Measurements from ENCODE around the gene UTP14C. TPM values are rescaled to one million over a fixed set of nuclear protein-coding genes. Genes with fewer than 3 reads are reported as not detected.

UTP14C gene
- total and polyA plus RNA-seq, 2 donors (not counting 1 experiment from before 2014, with no cell fraction given) = 1.9 to 14.9 TPM

DNA sequence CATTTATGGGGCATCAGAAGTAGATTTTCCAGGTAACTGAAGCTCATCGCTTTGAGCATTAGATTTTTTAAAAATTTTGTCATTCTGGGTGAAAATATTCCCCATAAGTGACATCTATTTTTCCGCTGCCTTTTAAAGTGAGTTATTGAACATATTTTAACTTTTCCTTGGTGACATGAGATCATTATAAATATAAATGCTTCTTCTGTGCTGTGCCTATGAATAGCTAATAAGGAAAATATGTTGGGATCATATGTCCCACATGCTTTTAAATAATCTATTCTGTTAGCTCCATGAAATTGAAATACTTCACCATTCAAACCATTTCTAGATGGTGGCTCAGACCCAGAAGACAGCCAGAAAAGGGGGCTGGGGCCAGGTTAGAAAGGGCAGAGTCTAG, 27.3 kb upstream of the UTP14C start:
- H3K9me3 Mint-ChIP-seq (ENCODE audit: insufficient read depth) = no peaks in the 10 kb centered on the region
- Histone ChIP-seq H3K36me3 (replicated peaks in 1 of 2; ENCODE audit: control extremely low read depth in 1 of 2, control insufficient read depth in 1 of 2, extremely low read depth in 1 of 2, insufficient read depth in 2 of 2, low read length in 1 of 2) (no peaks in the 10 kb centered on the region), H3K9ac (ENCODE audit: low read length) (no peak overlapping the region), H4K20me1 (ENCODE audit: control insufficient read depth, insufficient read depth, low read length, poor library complexity, severe bottlenecking) (no peaks in the 10 kb centered on the region), H2AFZ (ENCODE audit: insufficient read depth, low read depth, low read length, poor library complexity, severe bottlenecking) (no peak overlapping the region), H3K4me3 (ENCODE audit: control extremely low read depth in 1 of 5, extremely low read depth in 1 of 5, insufficient read depth in 1 of 5, low read depth in 2 of 5, low read length in 4 of 5) (no peak overlapping the region), H3K4me1 (ENCODE audit: control insufficient read depth in 2 of 2, insufficient read depth in 2 of 2, low read length in 2 of 2) (no peaks in the 10 kb centered on the region), H3K27ac (ENCODE audit: low read length in 2 of 2) (no peak overlapping the region), H3K4me2 (replicated peaks; ENCODE audit: low read depth, low read length, poor library complexity, severe bottlenecking) (no peak overlapping the region), H3K27me3 (replicated peaks in 1 of 4; ENCODE audit: control extremely low read depth in 1 of 4, control insufficient read depth in 3 of 4, insufficient read depth in 4 of 4, low read length in 3 of 4) (peaks cover 0 to 24% (median 2%) of the 10 kb centered on the region in 4 experiments), H3K79me2 (ENCODE audit: control insufficient read depth, insufficient read depth, low read length) (no peaks in the 10 kb centered on the region), H3K9me3 (ENCODE audit: control extremely low read depth in 1 of 3, control insufficient read depth in 2 of 3, insufficient read depth in 1 of 3, low read length in 2 of 3) (no peaks in the 10 kb centered on the region)
- TF ChIP-seq, protein P1, sequence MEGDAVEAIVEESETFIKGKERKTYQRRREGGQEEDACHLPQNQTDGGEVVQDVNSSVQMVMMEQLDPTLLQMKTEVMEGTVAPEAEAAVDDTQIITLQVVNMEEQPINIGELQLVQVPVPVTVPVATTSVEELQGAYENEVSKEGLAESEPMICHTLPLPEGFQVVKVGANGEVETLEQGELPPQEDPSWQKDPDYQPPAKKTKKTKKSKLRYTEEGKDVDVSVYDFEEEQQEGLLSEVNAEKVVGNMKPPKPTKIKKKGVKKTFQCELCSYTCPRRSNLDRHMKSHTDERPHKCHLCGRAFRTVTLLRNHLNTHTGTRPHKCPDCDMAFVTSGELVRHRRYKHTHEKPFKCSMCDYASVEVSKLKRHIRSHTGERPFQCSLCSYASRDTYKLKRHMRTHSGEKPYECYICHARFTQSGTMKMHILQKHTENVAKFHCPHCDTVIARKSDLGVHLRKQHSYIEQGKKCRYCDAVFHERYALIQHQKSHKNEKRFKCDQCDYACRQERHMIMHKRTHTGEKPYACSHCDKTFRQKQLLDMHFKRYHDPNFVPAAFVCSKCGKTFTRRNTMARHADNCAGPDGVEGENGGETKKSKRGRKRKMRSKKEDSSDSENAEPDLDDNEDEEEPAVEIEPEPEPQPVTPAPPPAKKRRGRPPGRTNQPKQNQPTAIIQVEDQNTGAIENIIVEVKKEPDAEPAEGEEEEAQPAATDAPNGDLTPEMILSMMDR (IDR thresholded peaks at IDR 0.05) = no peak
- no peak for TF ChIP-seq EZH2 (IDR thresholded peaks at IDR 0.05; ENCODE audit: borderline replicate concordance, insufficient read depth, low read depth, low read length, poor library complexity, severe bottlenecking)
- no peak overlapping the region for H3K4me3 Mint-ChIP-seq
- ChIA-PET CTCF (no interaction called here), POLR2A (no interaction called here)
- no peak for ATAC-seq (ENCODE audit: low read depth)
- peaks cover 39% of the 10 kb centered on the region for H3K27me3 Mint-ChIP-seq
- H3K27ac Mint-ChIP-seq = no peak overlapping the region
- DNase-seq = no peak
- no peaks in the 10 kb centered on the region for H3K4me1 Mint-ChIP-seq
- WGBS (ENCODE audit: insufficient coverage) = no CpG with 5 or more reads among the region's 2 CpGs
- intact Hi-C loops (cut with micrococcal nuclease) = no loop called here

DNA sequence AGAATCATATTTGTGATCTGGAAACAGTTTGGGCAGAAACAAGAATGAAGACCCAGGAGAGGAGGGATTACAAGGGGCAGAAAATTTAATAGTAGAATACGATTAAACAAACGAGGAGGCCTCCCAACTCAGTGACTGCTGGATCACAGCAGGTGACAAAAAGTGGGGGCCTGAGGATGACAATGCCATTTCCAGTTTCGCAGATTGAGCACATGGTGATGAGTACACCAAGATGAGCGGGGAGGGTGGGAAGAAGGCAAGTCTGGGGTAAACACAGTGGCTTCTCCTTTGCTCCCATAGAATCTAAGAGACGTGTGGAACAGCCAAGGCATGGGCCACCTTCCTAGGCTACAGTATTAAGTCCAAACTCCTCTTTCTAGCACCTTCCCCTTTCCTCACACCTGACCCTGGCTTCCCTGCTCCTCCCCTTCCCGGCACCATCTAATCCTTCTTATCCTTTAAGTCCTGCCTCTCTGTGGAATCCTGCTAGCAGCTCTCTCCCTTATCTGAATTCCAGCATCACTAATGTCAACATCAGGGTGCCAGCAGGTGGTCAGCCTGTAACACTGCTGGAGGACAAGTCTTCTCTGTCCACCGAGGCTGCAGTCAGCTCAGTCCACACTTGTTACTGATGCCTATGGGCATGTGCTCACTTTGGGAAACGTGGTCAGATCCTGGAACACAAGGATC, 26.7 kb upstream of the UTP14C start:
- H3K27ac ChIP-seq (ENCODE audit: low read length in 2 of 2) = no peak overlapping the region
- intact Hi-C loops (cut with micrococcal nuclease) = no loop called here
- peaks cover 0 to 24% (median 2%) of the 10 kb centered on the region in 4 experiments for H3K27me3 ChIP-seq (replicated peaks in 1 of 4; ENCODE audit: control extremely low read depth in 1 of 4, control insufficient read depth in 3 of 4, insufficient read depth in 4 of 4, low read length in 3 of 4)
- no peaks in the 10 kb centered on the region for H3K79me2 ChIP-seq (ENCODE audit: control insufficient read depth, insufficient read depth, low read length)
- ATAC-seq (ENCODE audit: low read depth) = no peak
- DNase-seq = no peak
- Mint-ChIP-seq H3K4me1 (no peaks in the 10 kb centered on the region), H3K9me3 (ENCODE audit: insufficient read depth) (no peaks in the 10 kb centered on the region), H3K4me3 (no peak overlapping the region), H3K27ac (no peak overlapping the region), H3K27me3 (peaks cover 39% of the 10 kb centered on the region)
- no peaks in the 10 kb centered on the region for H4K20me1 ChIP-seq (ENCODE audit: control insufficient read depth, insufficient read depth, low read length, poor library complexity, severe bottlenecking)
- CTCF ChIA-PET = no interaction called here
- H2AFZ ChIP-seq (ENCODE audit: insufficient read depth, low read depth, low read length, poor library complexity, severe bottlenecking) = no peak overlapping the region
- no peaks in the 10 kb centered on the region for H3K9me3 ChIP-seq (ENCODE audit: control extremely low read depth in 1 of 3, control insufficient read depth in 2 of 3, insufficient read depth in 1 of 3, low read length in 2 of 3)
- H3K36me3 ChIP-seq (replicated peaks in 1 of 2; ENCODE audit: control extremely low read depth in 1 of 2, control insufficient read depth in 1 of 2, extremely low read depth in 1 of 2, insufficient read depth in 2 of 2, low read length in 1 of 2) = no peaks in the 10 kb centered on the region
- POLR2A ChIA-PET = no interaction called here
- WGBS (ENCODE audit: insufficient coverage) = 96% methylated on average over 6 of the region's 8 CpGs
- no peak overlapping the region for H3K4me3 ChIP-seq (ENCODE audit: control extremely low read depth in 1 of 5, extremely low read depth in 1 of 5, insufficient read depth in 1 of 5, low read depth in 2 of 5, low read length in 4 of 5)
- TF ChIP-seq EZH2 (IDR thresholded peaks at IDR 0.05; ENCODE audit: borderline replicate concordance, insufficient read depth, low read depth, low read length, poor library complexity, severe bottlenecking) = no peak
- H3K4me1 ChIP-seq (ENCODE audit: control insufficient read depth in 2 of 2, insufficient read depth in 2 of 2, low read length in 2 of 2) = no peaks in the 10 kb centered on the region
- no peak overlapping the region for H3K4me2 ChIP-seq (replicated peaks; ENCODE audit: low read depth, low read length, poor library complexity, severe bottlenecking)
- H3K9ac ChIP-seq (ENCODE audit: low read length) = no peak overlapping the region
